ENCODE measurements around the gene MS4A4E.

Gene MS4A4E

GRCh38 chr11:60168306-60168705 lies 74.6 kb downstream of the MS4A4E start:
- TF ChIP-seq POLR2AphosphoS5 (IDR thresholded peaks at IDR 0.05; ENCODE audit: low read depth, low read length), result no peak

- no peak for TF ChIP-seq TAF1 (IDR thresholded peaks at IDR 0.05; ENCODE audit: borderline replicate concordance, insufficient read depth, low read length)
- no peak for TF ChIP-seq SIN3A (IDR thresholded peaks at IDR 0.05; ENCODE audit: borderline replicate concordance, insufficient read depth, low read length)
- TF ChIP-seq FOXP2 (optimal IDR thresholded peaks at IDR 0.05; ENCODE audit: borderline replicate concordance, extremely low read depth, extremely low read length, insufficient read depth), result no peak
- TF ChIP-seq REST (IDR thresholded peaks at IDR 0.05; ENCODE audit: insufficient read depth in 1 of 2, low read depth in 2 of 2, low read length in 2 of 2), result no peak
- no peak for TF ChIP-seq POLR2AphosphoS5 (IDR thresholded peaks at IDR 0.05; ENCODE audit: low read depth, low read length)
These were observed 77.0 kb downstream of the MS4A4E start for GRCh38 chr11:60165951-60166350.

GRCh38 chr11:60165538-60165937 lies 77.4 kb downstream of the MS4A4E start:
- TF ChIP-seq FOXP2 (optimal IDR thresholded peaks at IDR 0.05; ENCODE audit: borderline replicate concordance, extremely low read depth, extremely low read length, insufficient read depth) (no peak), POLR2AphosphoS5 (IDR thresholded peaks at IDR 0.05; ENCODE audit: low read depth, low read length) (no peak), SIN3A (IDR thresholded peaks at IDR 0.05; ENCODE audit: borderline replicate concordance, insufficient read depth, low read length) (no peak)

GRCh38 chr11:60164550-60165075 lies 78.3 kb downstream of the MS4A4E start:
- TF ChIP-seq REST (IDR thresholded peaks at IDR 0.05; ENCODE audit: insufficient read depth in 1 of 2, low read depth in 2 of 2, low read length in 2 of 2) (no peak), POLR2AphosphoS5 (IDR thresholded peaks at IDR 0.05; ENCODE audit: low read depth, low read length) (no peak), FOXP2 (optimal IDR thresholded peaks at IDR 0.05; ENCODE audit: borderline replicate concordance, extremely low read depth, extremely low read length, insufficient read depth) (no peak), TAF1 (IDR thresholded peaks at IDR 0.05; ENCODE audit: borderline replicate concordance, insufficient read depth, low read length) (no peak), SIN3A (IDR thresholded peaks at IDR 0.05; ENCODE audit: borderline replicate concordance, insufficient read depth, low read length) (no peak)

- TF ChIP-seq TAF1 (IDR thresholded peaks at IDR 0.05; ENCODE audit: borderline replicate concordance, insufficient read depth, low read length), result no peak
These were observed 81.2 kb downstream of the MS4A4E start for GRCh38 chr11:60161766-60162165.

- no peak for TF ChIP-seq SIN3A (IDR thresholded peaks at IDR 0.05; ENCODE audit: borderline replicate concordance, insufficient read depth, low read length)
- TF ChIP-seq FOXP2 (optimal IDR thresholded peaks at IDR 0.05; ENCODE audit: borderline replicate concordance, extremely low read depth, extremely low read length, insufficient read depth), result no peak
- no peak for TF ChIP-seq TAF1 (IDR thresholded peaks at IDR 0.05; ENCODE audit: borderline replicate concordance, insufficient read depth, low read length)
- TF ChIP-seq REST (IDR thresholded peaks at IDR 0.05; ENCODE audit: insufficient read depth in 1 of 2, low read depth in 2 of 2, low read length in 2 of 2), result no peak
- TF ChIP-seq POLR2AphosphoS5 (IDR thresholded peaks at IDR 0.05; ENCODE audit: low read depth, low read length), result no peak
These were observed 81.8 kb downstream of the MS4A4E start for GRCh38 chr11:60161107-60161506.

- TF ChIP-seq POLR2AphosphoS5 (IDR thresholded peaks at IDR 0.05; ENCODE audit: low read depth, low read length) (no peak), SIN3A (IDR thresholded peaks at IDR 0.05; ENCODE audit: borderline replicate concordance, insufficient read depth, low read length) (no peak), TAF1 (IDR thresholded peaks at IDR 0.05; ENCODE audit: borderline replicate concordance, insufficient read depth, low read length) (no peak), FOXP2 (optimal IDR thresholded peaks at IDR 0.05; ENCODE audit: borderline replicate concordance, extremely low read depth, extremely low read length, insufficient read depth) (no peak), REST (IDR thresholded peaks at IDR 0.05; ENCODE audit: insufficient read depth in 1 of 2, low read depth in 2 of 2, low read length in 2 of 2) (no peak)
These were observed 83.1 kb downstream of the MS4A4E start for GRCh38 chr11:60159868-60160267.
